Naive thymus-derived CD4-positive, alpha-beta T cell (primary cell): ENCODE measurements around the gene EIF4G3. TPM values are rescaled to one million over a fixed set of nuclear protein-coding genes. Genes with fewer than 3 reads are reported as not detected.
A peak's percentile ranks its signal among the peaks of the same experiment; 100 is the strongest.

Experiments used
- ATAC-seq: fragments of 150-1000 bp; cut with Tn5 transposase; 2 replicates; pipeline ENCODE4 v1.10.0; 2021; ENCODE audit warnings: mild to moderate bottlenecking, moderate library complexity
- CTCF ChIA-PET: fragments of 350-600 bp; sonication (Branson Sonifier 250); formaldehyde crosslinking; loops from one replicate; lab custom pipeline; 2021; ENCODE audit warnings: antibody characterized with exemption; lab: Charles Lee
- POLR2A ChIA-PET: fragments of 350-600 bp; sonication (Branson Sonifier 250); formaldehyde crosslinking; loops from one replicate; lab custom pipeline; 2021; ENCODE audit warnings: antibody characterized with exemption, inconsistent platforms; lab: Charles Lee
- DNase-seq, 9 donors: peaks; one replicate each; pipeline versions ENCODE4 v3.0.0 to v3.0.0-alpha.2; 2020 to 2022; ENCODE audit warnings: mixed read lengths in 1 of 9
- H3K27ac ChIP-seq: one replicate; pipeline ENCODE4 v1.7.0; 2013; ENCODE audit warnings: mild to moderate bottlenecking, low read depth, low read length, moderate library complexity
- H3K27me3 ChIP-seq, 2 donors: one replicate each; pipeline ENCODE4 v1.7.0; 2013; ENCODE audit warnings: low read length in 2 of 2, mild to moderate bottlenecking in 2 of 2, moderate library complexity in 2 of 2; ENCODE audit not compliant: control insufficient read depth in 2 of 2, insufficient read depth in 2 of 2
- H3K36me3 ChIP-seq, 3 experiments: 1 replicate in 2 of 3; 2 replicates in 1 of 3; pipeline ENCODE4 v1.7.0; 2013; ENCODE audit warnings: low read length in 3 of 3, mild to moderate bottlenecking in 3 of 3, moderate library complexity in 1 of 3; ENCODE audit not compliant: insufficient read depth in 3 of 3, control insufficient read depth in 2 of 3
- H3K4me1 ChIP-seq, 2 donors: one replicate each; pipeline ENCODE4 v1.7.0; 2013; ENCODE audit warnings: low read length in 2 of 2, mild to moderate bottlenecking in 2 of 2, moderate library complexity in 1 of 2; ENCODE audit not compliant: control insufficient read depth in 2 of 2, insufficient read depth in 2 of 2
- H3K4me3 ChIP-seq: 2 replicates; pipeline ENCODE4 v1.7.0; 2013; ENCODE audit warnings: mild to moderate bottlenecking, low read length
- H3K9me3 ChIP-seq, 3 experiments: 1 replicate in 2 of 3; 2 replicates in 1 of 3; pipeline ENCODE4 v1.7.0; 2013; ENCODE audit warnings: low read length in 3 of 3; ENCODE audit not compliant: control insufficient read depth in 2 of 3
- H3K27ac Mint-ChIP-seq, 9 donors: one replicate each; pipeline ENCODE4 v1.8.0; 2020 to 2022; ENCODE audit warnings: mixed read lengths in 9 of 9, mild to moderate bottlenecking in 8 of 9, moderate library complexity in 5 of 9, inconsistent platforms in 2 of 9
- H3K27me3 Mint-ChIP-seq, 5 donors: one replicate each; pipeline ENCODE4 v1.8.0; 2021 to 2022; ENCODE audit warnings: mixed read lengths in 5 of 5, mild to moderate bottlenecking in 1 of 5
- H3K36me3 Mint-ChIP-seq, 5 donors: one replicate each; pipeline ENCODE4 v1.8.0; 2020 to 2022; ENCODE audit warnings: mixed read lengths in 5 of 5, mild to moderate bottlenecking in 3 of 5, inconsistent platforms in 1 of 5
- H3K4me1 Mint-ChIP-seq, 7 donors: one replicate each; pipeline ENCODE4 v1.8.0; 2020 to 2022; ENCODE audit warnings: mixed read lengths in 7 of 7, mild to moderate bottlenecking in 3 of 7, inconsistent platforms in 1 of 7
- H3K4me3 Mint-ChIP-seq, 10 donors: one replicate each; pipeline ENCODE4 v1.8.0; 2020 to 2022; ENCODE audit warnings: mild to moderate bottlenecking in 10 of 10, mixed read lengths in 10 of 10, moderate library complexity in 6 of 10, inconsistent platforms in 2 of 10
- H3K9me3 Mint-ChIP-seq, 11 donors: one replicate each; pipeline ENCODE4 v1.8.0; 2020 to 2022; ENCODE audit warnings: mixed read lengths in 11 of 11, mild to moderate bottlenecking in 4 of 11, inconsistent platforms in 1 of 11, moderate library complexity in 1 of 11
- intact Hi-C, 2 donors: fragments of 100-400 bp; cut with micrococcal nuclease; formaldehyde crosslinking; loops; one replicate each; pipeline ENCODE4 v1.15.1; 2023
- polyA plus RNA-seq, 2 donors: library from polyadenylated mRNA; unstranded; fragments of 300-500 nt; fragmentation: Illumina TruSeq; gene quantifications; one replicate each; pipeline ENCODE4 v1.2.3, GENCODE V29; 2021
- total RNA-seq, 6 experiments: library from RNA in 5 of 6; stranded (reverse) in 5 of 6; gene quantifications; 1 replicate in 5 of 6; 2 replicates in 1 of 6; pipeline ENCODE4 v1.2.3 and lab custom pipeline; 2021 to 2026

EIF4G3 gene
- total and polyA plus RNA-seq, 7 experiments from 2014 or later = 3.3 to 46.3 (median 16.4) TPM

- no peak for DNase-seq
- H3K27me3 ChIP-seq = no peaks in the 10 kb centered on the region
- no peaks in the 10 kb centered on the region for H3K4me1 ChIP-seq
- H3K27me3 Mint-ChIP-seq = no peaks in the 10 kb centered on the region
- ChIA-PET POLR2A (no interaction called here), CTCF (no interaction called here)
- peaks cover 0 to 4% (median 0%) of the 10 kb centered on the region in 3 experiments for H3K36me3 ChIP-seq
- H3K27ac ChIP-seq = no peak overlapping the region
- H3K4me3 ChIP-seq = no peak overlapping the region
- ATAC-seq = no peak
- H3K9me3 Mint-ChIP-seq = peaks cover 0 to 2% (median 0%) of the 10 kb centered on the region in 11 donors
- H3K36me3 Mint-ChIP-seq = peaks cover 9 to 38% (median 26%) of the 10 kb centered on the region in 5 donors
- intact Hi-C loops = no loop called here
- H3K9me3 ChIP-seq = no peaks in the 10 kb centered on the region
- H3K4me3 Mint-ChIP-seq = no peak overlapping the region
- H3K27ac Mint-ChIP-seq = no peak overlapping the region
- H3K4me1 Mint-ChIP-seq = peaks cover 0 to 17% (median 7%) of the 10 kb centered on the region in 7 donors
These were observed 13.8 kb downstream of the EIF4G3 start for GRCh38 chr1:21162740-21163464.

GRCh38 chr1:21161842-21162241 is 14.9 kb downstream of the EIF4G3 start:
- Histone ChIP-seq H3K4me3 (no peak overlapping the region), H3K4me1 (no peaks in the 10 kb centered on the region), H3K36me3 (peaks cover 0 to 4% (median 0%) of the 10 kb centered on the region in 3 experiments), H3K27ac (no peak overlapping the region), H3K9me3 (no peaks in the 10 kb centered on the region), H3K27me3 (no peaks in the 10 kb centered on the region)
- POLR2A ChIA-PET = no interaction called here
- no peaks in the 10 kb centered on the region for H3K27me3 Mint-ChIP-seq
- peaks cover 0 to 20% (median 14%) of the 10 kb centered on the region in 7 donors for H3K4me1 Mint-ChIP-seq
- no peak overlapping the region for H3K27ac Mint-ChIP-seq
- CTCF ChIA-PET = no interaction called here
- H3K36me3 Mint-ChIP-seq = peaks cover 4 to 38% (median 24%) of the 10 kb centered on the region in 5 donors
- intact Hi-C loops = no loop called here
- no peak for DNase-seq
- no peak for ATAC-seq
- H3K4me3 Mint-ChIP-seq = no peak overlapping the region
- no peaks in the 10 kb centered on the region for H3K9me3 Mint-ChIP-seq

- no peaks in the 10 kb centered on the region for H3K27me3 ChIP-seq
- Mint-ChIP-seq H3K27ac (no peak overlapping the region), H3K4me3 (no peak overlapping the region), H3K36me3 (peaks cover 4 to 32% (median 22%) of the 10 kb centered on the region in 5 donors), H3K4me1 (peaks cover 0 to 19% (median 14%) of the 10 kb centered on the region in 7 donors), H3K27me3 (no peaks in the 10 kb centered on the region), H3K9me3 (no peaks in the 10 kb centered on the region)
- intact Hi-C loops = no loop called here
- no peak overlapping the region for H3K4me3 ChIP-seq
- no peak overlapping the region for H3K27ac ChIP-seq
- ChIA-PET POLR2A (no interaction called here), CTCF (no interaction called here)
- DNase-seq = no peak
- H3K36me3 ChIP-seq = peaks cover 0 to 4% (median 0%) of the 10 kb centered on the region in 3 experiments
- H3K9me3 ChIP-seq = no peaks in the 10 kb centered on the region
- H3K4me1 ChIP-seq = no peaks in the 10 kb centered on the region
- no peak for ATAC-seq
These were observed 16.4 kb downstream of the EIF4G3 start for GRCh38 chr1:21160263-21160796.

GRCh38 chr1:21157868-21158267 is 18.8 kb downstream of the EIF4G3 start:
- H3K4me3 Mint-ChIP-seq = no peak overlapping the region
- POLR2A ChIA-PET = no interaction called here

GRCh38 chr1:21157054-21157453 is 19.6 kb downstream of the EIF4G3 start:
- POLR2A ChIA-PET = no interaction called here
- peaks cover 0 to 3% (median 0%) of the 10 kb centered on the region in 3 experiments for H3K36me3 ChIP-seq
- H3K27ac Mint-ChIP-seq = no peak overlapping the region
- H3K27me3 ChIP-seq = no peaks in the 10 kb centered on the region
- no peaks in the 10 kb centered on the region for H3K4me1 ChIP-seq
- CTCF ChIA-PET = no interaction called here
- H3K4me3 ChIP-seq = no peak overlapping the region
- H3K4me3 Mint-ChIP-seq = no peak overlapping the region
- H3K4me1 Mint-ChIP-seq = peaks cover 0 to 21% (median 12%) of the 10 kb centered on the region in 7 donors
- H3K9me3 Mint-ChIP-seq = no peaks in the 10 kb centered on the region
- intact Hi-C loops = no loop called here
- H3K36me3 Mint-ChIP-seq = peaks cover 4 to 19% (median 18%) of the 10 kb centered on the region in 5 donors
- H3K27ac ChIP-seq = no peak overlapping the region
- no peaks in the 10 kb centered on the region for H3K27me3 Mint-ChIP-seq
- ATAC-seq (no peak), DNase-seq (no peak)
- no peaks in the 10 kb centered on the region for H3K9me3 ChIP-seq

More at GRCh38 chr1:21157868-21158267, 18.8 kb downstream of the EIF4G3 start:
- intact Hi-C loops = no loop called here
- H3K36me3 ChIP-seq = peaks cover 0 to 4% (median 0%) of the 10 kb centered on the region in 3 experiments
- no peak overlapping the region for H3K27ac ChIP-seq
- peaks cover 4 to 20% (median 19%) of the 10 kb centered on the region in 5 donors for H3K36me3 Mint-ChIP-seq
- no peak for DNase-seq
- H3K9me3 ChIP-seq = no peaks in the 10 kb centered on the region
- no peak overlapping the region for H3K4me3 ChIP-seq
- H3K27me3 ChIP-seq = no peaks in the 10 kb centered on the region
- peaks cover 0 to 21% (median 12%) of the 10 kb centered on the region in 7 donors for H3K4me1 Mint-ChIP-seq
- H3K9me3 Mint-ChIP-seq = no peaks in the 10 kb centered on the region
- no peak overlapping the region for H3K27ac Mint-ChIP-seq
- H3K4me1 ChIP-seq = no peaks in the 10 kb centered on the region
- ATAC-seq = no peak
- no peaks in the 10 kb centered on the region for H3K27me3 Mint-ChIP-seq
- CTCF ChIA-PET = interaction anchor here (1.7 kb wide), 1 partner anchor 37 kb away, joined by 5 read pairs; no protein-coding TSS in a partner anchor

- no peaks in the 10 kb centered on the region for H3K9me3 Mint-ChIP-seq
- no peaks in the 10 kb centered on the region for H3K27me3 Mint-ChIP-seq
- H3K27ac ChIP-seq = no peak overlapping the region
- H3K9me3 ChIP-seq = no peaks in the 10 kb centered on the region
- H3K4me1 ChIP-seq = no peaks in the 10 kb centered on the region
- peak overlapping the region in 1 of 9 donors; percentile 0 for H3K27ac Mint-ChIP-seq
- peaks cover 0 to 24% (median 12%) of the 10 kb centered on the region in 7 donors for H3K4me1 Mint-ChIP-seq
- H3K4me3 Mint-ChIP-seq = no peak overlapping the region
- ChIA-PET POLR2A (no interaction called here), CTCF (no interaction called here)
- no peaks in the 10 kb centered on the region for H3K36me3 ChIP-seq
- no peak overlapping the region for H3K4me3 ChIP-seq
- intact Hi-C loops = no loop called here
- ATAC-seq = no peak
- peaks cover 4 to 15% (median 13%) of the 10 kb centered on the region in 5 donors for H3K36me3 Mint-ChIP-seq
- H3K27me3 ChIP-seq = no peaks in the 10 kb centered on the region
- DNase-seq = no peak
These were observed 20.7 kb downstream of the EIF4G3 start for GRCh38 chr1:21156019-21156418.
